Psoas muscle (tissue), 8 donors: ENCODE measurements around the gene LCE2B. TPM values are rescaled to one million over a fixed set of nuclear protein-coding genes. Genes with fewer than 3 reads are reported as not detected.

Experiments used
- ATAC-seq, 4 donors: fragments of 200-7000 bp; cut with Tn5 transposase; one replicate each; pipeline ENCODE4 v1.9.1; 2020; ENCODE audit warnings: moderate library complexity in 3 of 4, mild to moderate bottlenecking in 2 of 4
- DNase-seq, 2 donors: peaks; one replicate each; pipeline ENCODE4 v3.0.0-alpha.2; 2020
- H3K27ac ChIP-seq: fragments of 200-600 bp; one replicate; pipeline ENCODE4 v1.8.0; 2022
- H3K27me3 ChIP-seq, 3 donors: fragments of 200-600 bp in 1 of 3; one replicate each; pipeline versions ENCODE4 v1.6.1 to v1.8.0; 2013 to 2022; ENCODE audit warnings: low read length in 2 of 3, mild to moderate bottlenecking in 2 of 3, moderate library complexity in 1 of 3; ENCODE audit not compliant: insufficient read depth in 3 of 3
- H3K36me3 ChIP-seq, 2 donors: fragments of 200-600 bp in 1 of 2; one replicate each; pipeline versions ENCODE4 v1.6.1 to v1.8.0; 2013 to 2022; ENCODE audit warnings: low read depth in 1 of 2, mild to moderate bottlenecking in 1 of 2, moderate library complexity in 1 of 2; ENCODE audit not compliant: insufficient read depth in 1 of 2
- H3K4me1 ChIP-seq: fragments of 200-600 bp; one replicate; pipeline ENCODE4 v1.8.0; 2022
- H3K4me3 ChIP-seq: fragments of 200-600 bp; one replicate; pipeline ENCODE4 v1.8.0; 2022; ENCODE audit warnings: mild to moderate bottlenecking
- H3K9me3 ChIP-seq: fragments of 200-600 bp; one replicate; pipeline ENCODE4 v1.8.0; 2022
- CTCF ChIP-seq: fragments of 200-600 bp; IDR thresholded peaks from one replicate; pipeline ENCODE4 v1.8.0; 2022; ENCODE audit warnings: antibody characterized with exemption
- WGBS, 3 donors: extraction: QIAGEN DNeasy Blood & Tissue Kit; methylation state at CpG; one replicate each; pipeline versions ENCODE4 v1.1.6 to v1.1.7; 2013; 5-methylcytosine and 5-hydroxymethylcytosine counted together
- intact Hi-C, 2 donors: fragments of 100-400 bp; cut with DNase I; formaldehyde crosslinking; loops; one replicate each; pipeline versions ENCODE4 v1.11.0 to v1.14.2; 2022
- polyA plus RNA-seq, 3 donors: library from polyadenylated mRNA; stranded (reverse); fragments of 200-250 nt; gene quantifications; one replicate each; pipeline ENCODE4 v1.2.3, GENCODE V29; 2013
- total RNA-seq, 4 donors: library from RNA; stranded (reverse); fragmentation: NEBNext Ultra II Directional in 2 of 4; extraction: Animal tissue kit (Norgen Biotek cat#: 25700) in 2 of 4; gene quantifications; one replicate each; pipeline versions ENCODE4 v1.2.1 to v1.2.4, GENCODE V29; 2021 to 2023
- donor health status: healthy with polysubstance abuse.
- donor health status: DM: no; HTN: no; CAD: no; lungs with moderate emphysema.
- donor health status: Bipolar disorder and iron deficiency.
- donor health status: healthy.
- donor health status: DM: yes; HTN: yes; CAD: no.
- donor health status: DM: no; HTN: no; CAD: no.
- donor health status: DM: no; HTN: no; CAD: no.
- donor health status: DM: yes; HTN: yes; CAD: no.

The LCE2B gene
- total and polyA plus RNA-seq, 7 donors: not detected

GRCh38 chr1:152683846-152684245 is 2.1 kb upstream of the LCE2B start:
- TF ChIP-seq CTCF: no peak
- Histone ChIP-seq H3K36me3 (no peaks in the 10 kb centered on the region), H3K9me3 (no peaks in the 10 kb centered on the region), H3K4me1 (no peaks in the 10 kb centered on the region), H3K27ac (no peak overlapping the region), H3K4me3 (no peak overlapping the region), H3K27me3 (no peaks in the 10 kb centered on the region)
- no peak for DNase-seq
- intact Hi-C loops: no loop called here
- no peak for ATAC-seq

- intact Hi-C loops: no loop called here
- H3K4me1 ChIP-seq: no peaks in the 10 kb centered on the region
- no peaks in the 10 kb centered on the region for H3K27me3 ChIP-seq
- no peak within 1 kb of the TSS for H3K4me3 ChIP-seq
- TF ChIP-seq CTCF: no peak
- 41 to 44% (median 41%) methylated on average over 4 of the region's 4 CpGs for WGBS, 3 donors
- DNase-seq (no peak), ATAC-seq (no peak)
- no peak within 1 kb of the TSS for H3K27ac ChIP-seq
- no peaks in the 10 kb centered on the region for H3K36me3 ChIP-seq
- H3K9me3 ChIP-seq: no peaks in the 10 kb centered on the region
Measured at GRCh38 chr1:152697701-152698600, 12.0 kb downstream of the LCE2B start, which contains the start of gene LCE2A. TSS of gene LCE2A (plus strand) at chr1:152698345. CDS start at chr1:152698902, 557 bp downstream.

GRCh38 chr1:152699746-152700145 is 13.8 kb downstream of the LCE2B start:
- 69 to 72% (median 70%) methylated on average over 4 of the region's 4 CpGs for WGBS, 3 donors
- Histone ChIP-seq H3K9me3 (no peaks in the 10 kb centered on the region), H3K4me1 (no peaks in the 10 kb centered on the region), H3K27me3 (no peaks in the 10 kb centered on the region), H3K27ac (no peak overlapping the region), H3K4me3 (no peak overlapping the region), H3K36me3 (no peaks in the 10 kb centered on the region)
- intact Hi-C loops: no loop called here
- ATAC-seq: no peak
- TF ChIP-seq CTCF: no peak
- no peak for DNase-seq

GRCh38 chr1:152707860-152708259 is 21.9 kb downstream of the LCE2B start, which contains the start of gene LCE4A:
TSS of gene LCE4A (plus strand) at chr1:152708160. CDS start at chr1:152709076, 916 bp downstream.
- Histone ChIP-seq H3K9me3 (no peaks in the 10 kb centered on the region), H3K27me3 (peaks cover 0 to 3% (median 0%) of the 10 kb centered on the region in 3 donors), H3K4me1 (no peaks in the 10 kb centered on the region), H3K4me3 (no peak within 1 kb of the TSS), H3K36me3 (no peaks in the 10 kb centered on the region), H3K27ac (no peak within 1 kb of the TSS)
- no peak for TF ChIP-seq CTCF
- DNase-seq (no peak), ATAC-seq (no peak)
- WGBS, 3 donors: 71 to 83% (median 77%) methylated on average over 2 of the region's 2 CpGs
- intact Hi-C loops: no loop called here
